ENCODE data around the gene TAP1.

The TAP1 gene

GRCh38 chr6:32854376-32855178 lies 1.1 kb upstream of the TAP1 start:
- peak overlapping the region; percentile 85 for H3K4me3 ChIP-seq (ENCODE audit: low read depth, low read length)
- POLR2A ChIA-PET = interaction anchor here (1.8 to 2.1 kb wide), 2 partner anchors 10 to 14 kb away, joined by 6 to 20 read pairs; partner anchors contain the start of gene PSMB8
- H3K9me3 ChIP-seq (ENCODE audit: control insufficient read depth, insufficient read depth, low read depth, low read length) = no peaks in the 10 kb centered on the region
- H3K4me1 ChIP-seq (ENCODE audit: control insufficient read depth, insufficient read depth, low read length) = no peaks in the 10 kb centered on the region; the same call in 1 of the 2 replicates
- TF ChIP-seq ZSCAN23 (tag by site-specific recombination; IDR thresholded peaks at IDR 0.05) (0 out of 2 replicates have a peak, but pooled peaks have one; percentile 24), ZNF670 (tag by site-specific recombination; IDR thresholded peaks at IDR 0.05; ENCODE audit: low read depth) (no peak), ZNF2 (tag by site-specific recombination; IDR thresholded peaks at IDR 0.05) (0 out of 2 replicates have a peak, but pooled peaks have one; percentile 5), REST (tag by site-specific recombination; IDR thresholded peaks at IDR 0.05) (0 out of 2 replicates have a peak, but pooled peaks have one; percentile 10), ZNF394 (tag by site-specific recombination; IDR thresholded peaks at IDR 0.05; ENCODE audit: borderline replicate concordance) (no peak), SCRT2 (tag by site-specific recombination; IDR thresholded peaks at IDR 0.05) (no peak)
- H3K36me3 ChIP-seq (ENCODE audit: control insufficient read depth in 2 of 2, insufficient read depth in 1 of 2, low read length in 2 of 2) = peaks cover 0 to 19% of the 10 kb centered on the region in 2 experiments; a peak in 1 of 3 replicates
- H3K27ac ChIP-seq (ENCODE audit: extremely low read depth, low read depth, low read length) = no peak overlapping the region
- CTCF ChIA-PET = interaction anchor here (0.6 to 9.5 kb wide), 13 partner anchors 9 to 996 kb away, joined by 3 to 153 read pairs (median 6); partner anchors contain the start of genes PSMB8 and TAP2

- H3K27ac ChIP-seq (ENCODE audit: extremely low read depth, low read depth, low read length) = peak overlapping the region; percentile 71
- H3K36me3 ChIP-seq (ENCODE audit: control insufficient read depth in 2 of 2, insufficient read depth in 1 of 2, low read length in 2 of 2) = peaks cover 0 to 31% of the 10 kb centered on the region in 2 experiments; a peak in 1 of 3 replicates
- peak overlapping the region; percentile 85 for H3K4me3 ChIP-seq (ENCODE audit: low read depth, low read length)
- ChIA-PET POLR2A (interaction anchor here (0.8 to 1.8 kb wide), 9 partner anchors 8 to 347 kb away, joined by 3 to 30 read pairs (median 5); partner anchors contain the start of genes HLA-DMB, PSMB8 and TAP2), CTCF (interaction anchor here (0.6 to 9.5 kb wide), 13 partner anchors 8 to 150 kb away, joined by 3 to 153 read pairs (median 6); partner anchors contain the start of genes PSMB8 and TAP2)
- H3K4me1 ChIP-seq (ENCODE audit: control insufficient read depth, insufficient read depth, low read length) = no peaks in the 10 kb centered on the region; the same call in 1 of the 2 replicates
- H3K9me3 ChIP-seq (ENCODE audit: control insufficient read depth, insufficient read depth, low read depth, low read length) = no peaks in the 10 kb centered on the region
- TF ChIP-seq ZNF658 (tag by site-specific recombination; IDR thresholded peaks at IDR 0.05) = no peak
- TF ChIP-seq ZNF394 (tag by site-specific recombination; IDR thresholded peaks at IDR 0.05; ENCODE audit: borderline replicate concordance) = no peak
- TF ChIP-seq WT1 (tag by site-specific recombination; IDR thresholded peaks at IDR 0.05) = no peak
- TF ChIP-seq ZIC2 (tag by site-specific recombination; IDR thresholded peaks at IDR 0.05) = peak; percentile 77
- no peak for TF ChIP-seq ZSCAN16 (tag by site-specific recombination; IDR thresholded peaks at IDR 0.05)
- peak; percentile 90; the same call in 1 of the 2 replicates for TF ChIP-seq HIC1 (tag by site-specific recombination; IDR thresholded peaks at IDR 0.05)
- 0 out of 2 replicates have a peak, but pooled peaks have one; percentile 28 for TF ChIP-seq ZNF449 (tag by site-specific recombination; IDR thresholded peaks at IDR 0.05)
- TF ChIP-seq ZXDB (tag by site-specific recombination; IDR thresholded peaks at IDR 0.05) = 0 out of 2 replicates have a peak, but pooled peaks have one; percentile 24
- no peak for TF ChIP-seq YY1 (tag by site-specific recombination; IDR thresholded peaks at IDR 0.05)
- TF ChIP-seq ZBTB7A (tag by site-specific recombination; IDR thresholded peaks at IDR 0.05; ENCODE audit: low read depth) = 0 out of 2 replicates have a peak, but pooled peaks have one; percentile 8
- no peak for TF ChIP-seq ZNF132 (tag by site-specific recombination; IDR thresholded peaks at IDR 0.05; ENCODE audit: borderline replicate concordance)
- TF ChIP-seq GLIS1 (tag by site-specific recombination; IDR thresholded peaks at IDR 0.05) = no peak
- TF ChIP-seq ZNF335 (tag by site-specific recombination; conservative IDR thresholded peaks at IDR 0.05) = peak; percentile 99
- 0 out of 2 replicates have a peak, but pooled peaks have one; percentile 69 for TF ChIP-seq ZNF501 (tag by site-specific recombination; IDR thresholded peaks at IDR 0.05)
- TF ChIP-seq PATZ1 (tag by site-specific recombination; IDR thresholded peaks at IDR 0.05) = peak; percentile 43; the same call in 1 of the 2 replicates
- peak; percentile 67 for TF ChIP-seq ZNF600 (tag by site-specific recombination; IDR thresholded peaks at IDR 0.05)
Measured at GRCh38 chr6:32852844-32853540, 512 bp downstream of the TAP1 start.
